ENCODE results near the gene ULK1. TPM values are rescaled to one million over a fixed set of nuclear protein-coding genes. Genes with fewer than 3 reads are reported as not detected.

Gene ULK1
- total RNA-seq, 2 experiments from 2014 or later, result 13.3 to 15.5 TPM

- H3K4me3 Mint-ChIP-seq, result no peak overlapping the region
- H3K27me3 Mint-ChIP-seq, result no peaks in the 10 kb centered on the region
- POLR2A ChIA-PET, result no interaction called here
- CTCF ChIA-PET, result no interaction called here
- DNase-seq, result no peak
- H3K4me1 Mint-ChIP-seq (ENCODE audit: low read depth), result no peaks in the 10 kb centered on the region
- intact Hi-C loops (cut with micrococcal nuclease), result no loop called here
- no peaks in the 10 kb centered on the region for H3K9me3 Mint-ChIP-seq
- no peak for ATAC-seq
- no peak for TF ChIP-seq CTCF (IDR thresholded peaks at IDR 0.05)
- H3K36me3 Mint-ChIP-seq (ENCODE audit: low read depth), result no peaks in the 10 kb centered on the region
- no peak overlapping the region for H3K27ac Mint-ChIP-seq
These were observed 22.1 kb downstream of the ULK1 start for GRCh38 chr12:131916306-131917138.

GRCh38 chr12:131917139-131917710 is 22.8 kb downstream of the ULK1 start:
- ATAC-seq (no peak), DNase-seq (no peak)
- H3K27me3 Mint-ChIP-seq, result no peaks in the 10 kb centered on the region
- no peaks in the 10 kb centered on the region for H3K9me3 Mint-ChIP-seq
- no peaks in the 10 kb centered on the region for H3K4me1 Mint-ChIP-seq (ENCODE audit: low read depth)
- H3K27ac Mint-ChIP-seq, result no peak overlapping the region
- intact Hi-C loops (cut with micrococcal nuclease), result no loop called here
- no peaks in the 10 kb centered on the region for H3K36me3 Mint-ChIP-seq (ENCODE audit: low read depth)
- no peak for TF ChIP-seq CTCF (IDR thresholded peaks at IDR 0.05)
- no peak overlapping the region for H3K4me3 Mint-ChIP-seq
- ChIA-PET POLR2A (no interaction called here), CTCF (no interaction called here)

- H3K27ac Mint-ChIP-seq, result no peak overlapping the region
These were observed 23.4 kb downstream of the ULK1 start for GRCh38 chr12:131917711-131918306.

GRCh38 chr12:131918311-131919050 is 24.1 kb downstream of the ULK1 start:
- Mint-ChIP-seq H3K9me3 (no peaks in the 10 kb centered on the region), H3K36me3 (ENCODE audit: low read depth) (no peaks in the 10 kb centered on the region), H3K4me3 (no peak overlapping the region), H3K27ac (no peak overlapping the region), H3K4me1 (ENCODE audit: low read depth) (no peaks in the 10 kb centered on the region), H3K27me3 (no peaks in the 10 kb centered on the region)
- TF ChIP-seq CTCF (IDR thresholded peaks at IDR 0.05), result no peak
- CTCF ChIA-PET, result no interaction called here
- intact Hi-C loops (cut with micrococcal nuclease), result no loop called here
- no peak for ATAC-seq
- POLR2A ChIA-PET, result no interaction called here
- DNase-seq, result no peak

More at GRCh38 chr12:131917711-131918306, 23.4 kb downstream of the ULK1 start:
- H3K4me3 Mint-ChIP-seq, result no peak overlapping the region
- no peaks in the 10 kb centered on the region for H3K27me3 Mint-ChIP-seq
- H3K4me1 Mint-ChIP-seq (ENCODE audit: low read depth), result no peaks in the 10 kb centered on the region
- DNase-seq (no peak), ATAC-seq (no peak)
- no peaks in the 10 kb centered on the region for H3K9me3 Mint-ChIP-seq
- ChIA-PET CTCF (no interaction called here), POLR2A (no interaction called here)
- intact Hi-C loops (cut with micrococcal nuclease), result no loop called here
- H3K36me3 Mint-ChIP-seq (ENCODE audit: low read depth), result no peaks in the 10 kb centered on the region
- TF ChIP-seq CTCF (IDR thresholded peaks at IDR 0.05), result no peak

- POLR2A ChIA-PET, result no interaction called here
- no peaks in the 10 kb centered on the region for H3K4me1 Mint-ChIP-seq (ENCODE audit: low read depth)
These were observed 24.6 kb downstream of the ULK1 start for GRCh38 chr12:131919051-131919347.

More at GRCh38 chr12:131919051-131919347, 24.6 kb downstream of the ULK1 start:
- Mint-ChIP-seq H3K36me3 (ENCODE audit: low read depth) (no peaks in the 10 kb centered on the region), H3K27me3 (no peaks in the 10 kb centered on the region), H3K27ac (no peak overlapping the region), H3K9me3 (no peaks in the 10 kb centered on the region), H3K4me3 (no peak overlapping the region)
- intact Hi-C loops (cut with micrococcal nuclease), result no loop called here
- no peak for DNase-seq
- TF ChIP-seq CTCF (IDR thresholded peaks at IDR 0.05), result no peak
- CTCF ChIA-PET, result no interaction called here
- no peak for ATAC-seq

Data from activated CD8-positive, alpha-beta T cell treated with anti-CD3 and anti-CD28 coated beads for 36 hours (primary cell).